ENCODE measurements around the gene RGMB. TPM values are rescaled to one million over a fixed set of nuclear protein-coding genes. Genes with fewer than 3 reads are reported as not detected.
A peak's percentile ranks its signal among the peaks of the same experiment; 100 is the strongest.

The RGMB gene
- total RNA-seq, 1 experiment from 2014 or later, result 19.3 TPM

- Histone ChIP-seq H2BK12ac (ENCODE audit: insufficient read length, low read depth, low read length) (no peak overlapping the region), H3K23ac (ENCODE audit: insufficient read length, low read depth, low read length) (no peak overlapping the region), H3K79me2 (ENCODE audit: insufficient read depth, low read length) (peaks cover 3% of the 10 kb centered on the region; the same call in 1 of the 2 replicates), H4K20me1 (ENCODE audit: control insufficient read depth, insufficient read depth, insufficient read length) (no peaks in the 10 kb centered on the region), H2AK5ac (ENCODE audit: insufficient read length, low read length) (no peak overlapping the region), H3K27ac (ENCODE audit: insufficient read length, low read depth, low read length) (no peak overlapping the region), H4K8ac (replicated peaks; ENCODE audit: insufficient read length, low read depth, low read length) (no peak overlapping the region), H4K91ac (ENCODE audit: insufficient read length, low read depth, low read length) (no peak overlapping the region), H2BK5ac (ENCODE audit: insufficient read length, low read length) (no peak overlapping the region), H3K56ac (ENCODE audit: insufficient read length, low read depth, low read length) (no peak overlapping the region), H3K27me3 (ENCODE audit: insufficient read depth, low read length) (no peaks in the 10 kb centered on the region), H3K14ac (ENCODE audit: insufficient read depth, low read length) (no peak overlapping the region), H3K23me2 (ENCODE audit: insufficient read length, low read depth, low read length, poor library complexity, severe bottlenecking) (no peaks in the 10 kb centered on the region), H2BK15ac (ENCODE audit: low read depth, low read length) (no peak overlapping the region), H3K18ac (ENCODE audit: insufficient read length, low read depth, low read length) (no peak overlapping the region), H2AFZ (ENCODE audit: low read length) (no peak overlapping the region), H4K5ac (ENCODE audit: insufficient read length, low read depth, low read length) (no peak overlapping the region), H3T11ph (ENCODE audit: low read length) (no peak overlapping the region), H3K4ac (ENCODE audit: low read depth, low read length) (no peak overlapping the region), H3K9me3 (ENCODE audit: control insufficient read depth, low read depth, low read length) (no peaks in the 10 kb centered on the region), H3K9ac (ENCODE audit: extremely low read depth, insufficient read length, low read length) (no peak overlapping the region), H2BK120ac (ENCODE audit: low read depth, low read length, poor library complexity, severe bottlenecking) (no peak overlapping the region), H3K4me1 (ENCODE audit: insufficient read depth, low read length) (peaks cover 8% of the 10 kb centered on the region; the same call in 1 of the 2 replicates), H3K4me2 (ENCODE audit: insufficient read depth, insufficient read length, low read length) (no peak overlapping the region), H2BK20ac (ENCODE audit: low read depth, low read length, poor library complexity, severe bottlenecking) (no peak overlapping the region), H3K79me1 (ENCODE audit: insufficient read depth, low read depth, low read length, poor library complexity, severe bottlenecking) (no peaks in the 10 kb centered on the region)
- H3K27ac Mint-ChIP-seq, result peak overlapping the region in 2 of 3 experiments; percentile 23 to 55; a peak in 4 of 7 replicates
- H3K36me3 Mint-ChIP-seq (ENCODE audit: insufficient read depth in 1 of 3, low read depth in 3 of 3), result peaks cover 11 to 18% (median 13%) of the 10 kb centered on the region in 3 experiments
- H3K4me1 Mint-ChIP-seq, result peaks cover 38 to 43% of the 10 kb centered on the region in 2 experiments
- DNase-seq, result no peak
- no peaks in the 10 kb centered on the region for H3K27me3 Mint-ChIP-seq (ENCODE audit: low read depth)
- no peaks in the 10 kb centered on the region for H3K9me3 Mint-ChIP-seq
- H3K4me3 Mint-ChIP-seq, result no peak overlapping the region
- TF ChIP-seq CTCF (conservative IDR thresholded peaks at IDR 0.05), result no peak
- WGBS (ENCODE audit: extremely low coverage, insufficient read length, low lambda C conversion rate), result no CpG with 5 or more reads among the region's 7 CpGs
Measured at GRCh38 chr5:98791001-98791519, 17.6 kb downstream of the RGMB start.
